MM.1S (cell line): ENCODE measurements around the gene HMGCS1.

Source experiments
- DNase-seq: peaks from one replicate; pipeline ENCODE4 v3.0.0-alpha.2; 2015
- H2AFZ ChIP-seq: fragments of 300-600 bp; sonication (generic); 2 replicates; pipeline ENCODE4 v1.6.0; 2016; ENCODE audit warnings: antibody characterized with exemption, low read length
- H3F3A ChIP-seq: fragments of 300-600 bp; sonication (generic); 2 replicates; pipeline ENCODE4 v1.6.1; 2016; ENCODE audit warnings: mild to moderate bottlenecking, antibody characterized with exemption, low read length, moderate library complexity, mixed read lengths; ENCODE audit not compliant: insufficient read depth
- H3K27ac ChIP-seq: fragments of 300-600 bp; sonication (generic); 2 replicates; pipeline ENCODE4 v1.5.1; 2016; ENCODE audit warnings: mild to moderate bottlenecking, low read length
- H3K27me3 ChIP-seq: fragments of 300-600 bp; sonication (generic); replicated peaks from 2 replicates; pipeline ENCODE4 v1.6.0; 2016; ENCODE audit warnings: low read length; ENCODE audit not compliant: insufficient read depth
- H3K36me3 ChIP-seq: fragments of 300-600 bp; sonication (generic); replicated peaks from 2 replicates; pipeline ENCODE4 v1.6.1; 2016; ENCODE audit warnings: mild to moderate bottlenecking, low read length, mixed read lengths; ENCODE audit not compliant: insufficient read depth
- H3K4me1 ChIP-seq: fragments of 300-600 bp; sonication (generic); 2 replicates; pipeline ENCODE4 v1.6.1; 2016; ENCODE audit warnings: low read length, mixed read lengths
- H3K4me2 ChIP-seq: fragments of 300-600 bp; sonication (generic); 2 replicates; pipeline ENCODE4 v1.6.0; 2016; ENCODE audit warnings: low read depth, low read length
- H3K4me3 ChIP-seq: fragments of 300-600 bp; sonication (generic); 2 replicates; pipeline ENCODE4 v1.5.1; 2016; ENCODE audit warnings: low read length, mixed read lengths
- H3K79me2 ChIP-seq: fragments of 300-600 bp; sonication (generic); 2 replicates; pipeline ENCODE4 v1.6.1; 2016; ENCODE audit warnings: mixed run types, low read length, mixed read lengths
- H3K9ac ChIP-seq: fragments of 300-600 bp; sonication (generic); 2 replicates; pipeline ENCODE4 v1.6.1; 2016; ENCODE audit warnings: low read length, mixed read lengths
- H3K9me2 ChIP-seq: fragments of 300-600 bp; sonication (generic); replicated peaks from 2 replicates; pipeline ENCODE4 v1.6.1; 2016; ENCODE audit warnings: mild to moderate bottlenecking, low read length, mixed read lengths; ENCODE audit not compliant: insufficient read depth
- H3K9me3 ChIP-seq: fragments of 300-600 bp; sonication (generic); replicated peaks from 2 replicates; pipeline ENCODE4 v1.6.1; 2016; ENCODE audit warnings: mild to moderate bottlenecking, low read length, mixed read lengths; ENCODE audit not compliant: insufficient read depth
- H4K20me1 ChIP-seq: fragments of 300-600 bp; sonication (generic); 2 replicates; pipeline ENCODE4 v1.6.1; 2016; ENCODE audit warnings: mild to moderate bottlenecking, low read length, moderate library complexity, mixed read lengths; ENCODE audit not compliant: insufficient read depth
- EZH2 ChIP-seq: fragments of 300-600 bp; sonication (generic); optimal IDR thresholded peaks from 2 replicates; pipeline ENCODE3; 2017; ENCODE audit warnings: low read depth, mild to moderate bottlenecking, antibody characterized with exemption, low read length, mixed read lengths
- EZH2phosphoT487 ChIP-seq: fragments of 300-600 bp; sonication (generic); IDR thresholded peaks from 2 replicates; pipeline ENCODE4 v1.6.1; 2018; ENCODE audit warnings: antibody characterized with exemption, low read length
- TF ChIP-seq, protein P1 (sequence below): fragments of 300-600 bp; sonication (generic); IDR thresholded peaks from 2 replicates; pipeline ENCODE4 v1.5.1; 2016; ENCODE audit warnings: antibody characterized with exemption, low read length, mixed read lengths

Gene HMGCS1

DNA sequence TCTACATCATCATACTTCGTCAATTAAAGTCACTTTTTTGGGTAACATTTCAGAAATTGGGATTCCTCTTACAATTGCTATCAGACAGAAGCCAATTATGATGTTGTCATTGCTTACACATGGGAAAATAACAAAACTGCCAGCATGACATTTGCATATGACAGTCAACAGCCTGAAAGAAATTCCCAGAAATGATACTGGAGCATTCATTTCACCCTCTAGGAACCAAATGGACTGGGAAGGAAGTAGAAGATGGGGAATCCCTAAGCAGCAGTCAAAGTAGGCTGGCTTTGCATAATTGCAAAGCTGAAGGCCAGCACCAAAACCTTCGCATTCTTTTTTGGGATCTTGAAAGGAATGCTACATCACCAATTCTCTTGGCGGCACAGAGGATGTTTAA is 10.7 kb downstream of the HMGCS1 start:
- peaks cover 9% of the 10 kb centered on the region; the same call in 1 of the 2 replicates for H3F3A ChIP-seq
- peaks cover 12% of the 10 kb centered on the region; the same call in 1 of the 2 replicates for H3K4me1 ChIP-seq
- H3K9ac ChIP-seq, result no peak overlapping the region
- H3K9me3 ChIP-seq, result no peaks in the 10 kb centered on the region
- H3K36me3 ChIP-seq, result peaks cover 6% of the 10 kb centered on the region; the same call in 1 of the 2 replicates
- H3K27ac ChIP-seq, result no peak overlapping the region
- no peak for TF ChIP-seq EZH2phosphoT487
- no peak overlapping the region for H2AFZ ChIP-seq
- no peaks in the 10 kb centered on the region for H4K20me1 ChIP-seq
- H3K4me3 ChIP-seq, result no peak overlapping the region
- H3K4me2 ChIP-seq, result no peak overlapping the region
- no peak for DNase-seq
- H3K79me2 ChIP-seq, result peaks cover 74% of the 10 kb centered on the region
- no peaks in the 10 kb centered on the region for H3K27me3 ChIP-seq
- no peaks in the 10 kb centered on the region for H3K9me2 ChIP-seq

DNA sequence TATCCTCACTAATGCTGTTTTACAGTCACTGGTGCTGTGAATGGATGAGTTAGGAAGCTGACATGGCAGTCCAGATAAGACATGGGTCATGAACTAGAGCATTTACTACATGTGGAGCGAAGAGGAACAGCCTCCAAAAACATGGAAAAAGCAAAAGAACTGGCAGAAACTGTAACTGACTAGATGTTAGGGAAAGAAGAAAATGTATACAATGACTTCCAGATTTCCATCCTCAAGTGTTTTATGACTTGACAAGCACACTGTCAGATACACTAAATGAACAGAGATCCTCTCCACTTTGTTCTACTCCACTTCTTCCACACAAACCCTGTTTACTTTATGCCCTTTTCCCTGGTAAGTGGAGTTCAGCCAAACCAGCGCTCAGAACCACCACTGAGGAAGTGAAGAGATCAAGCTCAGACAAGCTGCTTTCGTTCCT is 11.5 kb downstream of the HMGCS1 start:
- peaks cover 12% of the 10 kb centered on the region; the same call in 1 of the 2 replicates for H3K4me1 ChIP-seq
- no peaks in the 10 kb centered on the region for H4K20me1 ChIP-seq
- H3K9me3 ChIP-seq, result no peaks in the 10 kb centered on the region
- peaks cover 70% of the 10 kb centered on the region for H3K79me2 ChIP-seq
- H3K9me2 ChIP-seq, result no peaks in the 10 kb centered on the region
- H3K9ac ChIP-seq, result no peak overlapping the region
- TF ChIP-seq EZH2phosphoT487 (no peak), EZH2 (no peak)
- TF ChIP-seq, protein P1, sequence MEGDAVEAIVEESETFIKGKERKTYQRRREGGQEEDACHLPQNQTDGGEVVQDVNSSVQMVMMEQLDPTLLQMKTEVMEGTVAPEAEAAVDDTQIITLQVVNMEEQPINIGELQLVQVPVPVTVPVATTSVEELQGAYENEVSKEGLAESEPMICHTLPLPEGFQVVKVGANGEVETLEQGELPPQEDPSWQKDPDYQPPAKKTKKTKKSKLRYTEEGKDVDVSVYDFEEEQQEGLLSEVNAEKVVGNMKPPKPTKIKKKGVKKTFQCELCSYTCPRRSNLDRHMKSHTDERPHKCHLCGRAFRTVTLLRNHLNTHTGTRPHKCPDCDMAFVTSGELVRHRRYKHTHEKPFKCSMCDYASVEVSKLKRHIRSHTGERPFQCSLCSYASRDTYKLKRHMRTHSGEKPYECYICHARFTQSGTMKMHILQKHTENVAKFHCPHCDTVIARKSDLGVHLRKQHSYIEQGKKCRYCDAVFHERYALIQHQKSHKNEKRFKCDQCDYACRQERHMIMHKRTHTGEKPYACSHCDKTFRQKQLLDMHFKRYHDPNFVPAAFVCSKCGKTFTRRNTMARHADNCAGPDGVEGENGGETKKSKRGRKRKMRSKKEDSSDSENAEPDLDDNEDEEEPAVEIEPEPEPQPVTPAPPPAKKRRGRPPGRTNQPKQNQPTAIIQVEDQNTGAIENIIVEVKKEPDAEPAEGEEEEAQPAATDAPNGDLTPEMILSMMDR, result no peak
- no peak for DNase-seq
- H3K27me3 ChIP-seq, result no peaks in the 10 kb centered on the region
- no peak overlapping the region for H3K27ac ChIP-seq
- H2AFZ ChIP-seq, result no peak overlapping the region
- no peak overlapping the region for H3K4me2 ChIP-seq
- peaks cover 6% of the 10 kb centered on the region for H3K36me3 ChIP-seq
- peaks cover 9% of the 10 kb centered on the region; the same call in 1 of the 2 replicates for H3F3A ChIP-seq
- H3K4me3 ChIP-seq, result no peak overlapping the region

DNA sequence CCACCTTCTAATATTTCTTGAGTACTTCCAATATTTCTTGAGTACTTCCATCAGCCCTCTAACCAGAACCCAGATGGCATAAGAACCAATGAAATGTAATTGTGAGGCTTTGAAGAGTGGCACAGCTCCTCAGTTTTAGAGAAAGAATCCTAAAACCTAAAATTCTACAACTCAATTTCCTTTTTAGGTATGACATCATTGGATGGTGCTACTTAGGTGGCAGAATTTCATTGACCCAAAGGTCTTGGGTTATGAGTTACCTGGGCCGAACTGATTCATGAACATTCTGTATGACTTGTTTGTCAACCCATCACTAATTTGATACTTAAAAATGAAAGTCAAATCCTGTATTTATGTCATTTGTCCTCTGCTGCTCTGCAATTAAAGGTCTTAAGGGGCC is 13.1 kb downstream of the HMGCS1 start:
- Histone ChIP-seq H3K27ac (no peak overlapping the region), H3F3A (0 out of 2 replicates have a peak, but pooled peaks cover 1% of the 10 kb centered on the region), H3K4me2 (no peak overlapping the region), H2AFZ (no peak overlapping the region), H3K79me2 (peaks cover 61% of the 10 kb centered on the region), H3K36me3 (peaks cover 15% of the 10 kb centered on the region), H3K4me3 (no peak overlapping the region), H4K20me1 (no peaks in the 10 kb centered on the region), H3K9me2 (no peaks in the 10 kb centered on the region), H3K9me3 (no peaks in the 10 kb centered on the region), H3K9ac (no peak overlapping the region), H3K4me1 (peaks cover 10% of the 10 kb centered on the region; the same call in 1 of the 2 replicates), H3K27me3 (no peaks in the 10 kb centered on the region)
- TF ChIP-seq EZH2phosphoT487 (no peak), EZH2 (no peak)
- TF ChIP-seq, protein P1, result no peak
- DNase-seq, result no peak

DNA sequence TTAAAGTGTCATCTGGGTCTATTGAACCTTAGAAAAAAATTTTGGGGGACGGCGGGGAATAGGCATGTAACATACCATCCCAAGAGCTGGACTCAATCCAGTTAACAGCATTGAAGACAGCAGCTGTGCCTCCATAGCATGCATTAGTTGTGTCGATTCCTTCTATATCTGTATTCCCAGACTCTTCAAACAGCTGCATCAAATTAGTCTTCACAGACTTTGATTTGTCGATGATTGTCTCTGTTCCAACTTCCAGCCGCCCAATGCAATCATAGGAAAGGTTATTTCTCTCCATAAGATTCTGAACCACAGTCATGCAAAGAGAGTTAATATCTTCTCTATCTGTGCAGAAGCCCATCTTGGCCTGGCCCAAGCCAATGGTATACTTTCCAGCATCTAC is 14.8 kb downstream of the HMGCS1 start:
- Histone ChIP-seq H3K4me3 (no peak overlapping the region), H4K20me1 (no peaks in the 10 kb centered on the region), H3K27ac (no peak overlapping the region), H3K9ac (no peak overlapping the region), H3K4me2 (no peak overlapping the region), H3F3A (no peaks in the 10 kb centered on the region), H3K36me3 (peaks cover 27% of the 10 kb centered on the region), H3K79me2 (peaks cover 46% of the 10 kb centered on the region), H3K9me3 (no peaks in the 10 kb centered on the region), H3K4me1 (no peaks in the 10 kb centered on the region), H2AFZ (no peak overlapping the region), H3K27me3 (no peaks in the 10 kb centered on the region), H3K9me2 (no peaks in the 10 kb centered on the region)
- DNase-seq, result no peak
- TF ChIP-seq EZH2 (no peak), EZH2phosphoT487 (no peak)
- TF ChIP-seq, protein P1, result no peak
